Fibroblast of lung (primary cell): ENCODE data around the gene TMEM40. TPM values are rescaled to one million over a fixed set of nuclear protein-coding genes. Genes with fewer than 3 reads are reported as not detected.

Experiments used
- DNase-seq, 2 donors: peaks; one replicate each; pipeline versions ENCODE4 v3.0.0 to v3.0.0-alpha.2; 2010; ENCODE audit warnings: low read depth in 2 of 2
- H2AFZ ChIP-seq: 2 replicates; pipeline ENCODE4 v1.5.1; 2012; ENCODE audit warnings: low read length, control low read depth, inconsistent platforms
- H3K27ac ChIP-seq: 2 replicates; pipeline ENCODE4 v1.5.1; 2011; ENCODE audit warnings: low read length, control low read depth; ENCODE audit not compliant: insufficient read depth
- H3K27me3 ChIP-seq: 2 replicates; pipeline ENCODE4 v1.5.1; 2011; ENCODE audit warnings: mild to moderate bottlenecking, low read length; ENCODE audit not compliant: control insufficient read depth, insufficient read depth
- H3K36me3 ChIP-seq: 2 replicates; pipeline ENCODE4 v1.5.1; 2011; ENCODE audit warnings: low read length; ENCODE audit not compliant: control insufficient read depth, insufficient read depth
- H3K4me1 ChIP-seq: 2 replicates; pipeline ENCODE4 v1.5.1; 2011; ENCODE audit warnings: low read length; ENCODE audit not compliant: control insufficient read depth, insufficient read depth; ENCODE audit errors: extremely low read depth
- H3K4me2 ChIP-seq: 2 replicates; pipeline ENCODE4 v1.5.1; 2011; ENCODE audit warnings: low read length, control low read depth; ENCODE audit not compliant: insufficient read depth; ENCODE audit errors: extremely low read depth
- H3K4me3 ChIP-seq, 4 experiments: fragments of 200-600 bp in 1 of 4; sonication (generic) in 1 of 4; replicated peaks in 1 of 4; 2 replicates each; pipeline ENCODE4 v1.5.1; 2011 to 2016; ENCODE audit warnings: low read length in 4 of 4, low read depth in 3 of 4, mild to moderate bottlenecking in 3 of 4, control low read depth in 2 of 4, inconsistent platforms in 1 of 4, mixed read lengths in 1 of 4; ENCODE audit not compliant: insufficient read depth in 1 of 4; ENCODE audit errors: control extremely low read depth in 1 of 4
- H3K79me2 ChIP-seq: 2 replicates; pipeline ENCODE4 v1.5.1; 2012; ENCODE audit warnings: mild to moderate bottlenecking, low read length, inconsistent platforms; ENCODE audit not compliant: control insufficient read depth, insufficient read depth
- H3K9ac ChIP-seq: 2 replicates; pipeline ENCODE4 v1.5.1; 2011; ENCODE audit warnings: mild to moderate bottlenecking, low read length, control low read depth; ENCODE audit not compliant: insufficient read depth
- H3K9me3 ChIP-seq: 2 replicates; pipeline ENCODE4 v1.5.1; 2012; ENCODE audit warnings: low read depth, low read length; ENCODE audit not compliant: control insufficient read depth, insufficient read depth
- H4K20me1 ChIP-seq: 2 replicates; pipeline ENCODE4 v1.5.1; 2011; ENCODE audit warnings: low read length; ENCODE audit not compliant: control insufficient read depth, insufficient read depth; ENCODE audit errors: extremely low read depth
- EZH2 ChIP-seq: IDR thresholded peaks from 2 replicates; pipeline ENCODE4 v1.5.1; 2012; ENCODE audit warnings: low read length, control low read depth, mild to moderate bottlenecking; ENCODE audit errors: missing control alignments
- polyA plus RNA-seq, 2 donors: library from polyadenylated mRNA; depleted of rRNA in 1 of 2; stranded (reverse) in 1 of 2; unstranded in 1 of 2; fragments of >200 nt; gene quantifications; 2 replicates each; pipeline ENCODE4 v1.2.1, GENCODE V29; 2011 to 2012; ENCODE audit warnings: missing spikeins in 1 of 2
- total RNA-seq: library from RNA; depleted of rRNA; stranded (reverse); fragments of >200 nt; gene quantifications from 2 replicates; pipeline ENCODE4 v1.2.1, GENCODE V29; 2014
- TF ChIP-seq, protein P1 (sequence below), 2 donors: IDR thresholded peaks in 1 of 2; conservative IDR thresholded peaks in 1 of 2; 1 replicate in 1 of 2; 2 replicates in 1 of 2; pipeline ENCODE4 v1.5.1; 2011 to 2012; ENCODE audit warnings: low read length in 2 of 2, control low read depth in 1 of 2, inconsistent platforms in 1 of 2, low read depth in 1 of 2, mild to moderate bottlenecking in 1 of 2

The TMEM40 gene
- total and polyA plus RNA-seq, 2 donors (not counting 1 experiment from before 2014, with no cell fraction given) = under 0.01 to 0.33 TPM

DNA sequence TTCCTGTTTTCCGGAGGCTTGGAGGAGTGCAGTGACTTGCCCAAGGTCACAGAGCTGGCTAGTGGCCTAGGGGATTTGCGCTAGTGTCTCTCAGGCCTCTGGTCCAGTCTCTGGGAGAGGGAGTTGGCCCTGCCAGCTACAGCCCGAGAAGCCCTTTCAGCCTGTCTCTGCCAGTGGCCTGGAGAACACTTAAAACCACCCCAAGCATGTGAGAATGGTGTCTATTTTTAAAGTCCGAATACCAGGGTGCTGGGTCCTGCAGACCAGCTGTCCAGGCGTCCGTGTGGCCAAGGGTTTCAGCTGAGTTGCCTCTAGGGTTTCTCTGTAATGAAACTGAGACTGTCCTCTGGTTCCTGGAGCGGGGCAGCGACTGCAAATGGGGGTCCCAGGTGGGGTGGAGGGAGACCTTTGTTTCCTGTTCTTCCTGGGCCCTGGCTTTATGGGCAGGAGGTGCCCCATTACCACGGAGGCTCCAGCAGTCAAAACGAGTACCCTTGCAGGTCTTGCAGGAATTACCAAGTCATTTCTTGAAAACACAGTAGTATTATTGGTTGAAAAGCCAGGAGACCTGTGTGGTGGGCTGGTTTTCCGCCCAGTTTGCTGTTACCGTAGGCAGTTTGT, 39.6 kb upstream of the TMEM40 start:
- Histone ChIP-seq H4K20me1 (no peaks in the 10 kb centered on the region), H3K36me3 (no peaks in the 10 kb centered on the region), H3K9ac (no peak overlapping the region), H3K4me2 (no peak overlapping the region), H2AFZ (no peak overlapping the region), H3K4me3 (no peak overlapping the region), H3K9me3 (no peaks in the 10 kb centered on the region), H3K27ac (no peak overlapping the region), H3K79me2 (no peaks in the 10 kb centered on the region), H3K4me1 (no peaks in the 10 kb centered on the region), H3K27me3 (no peaks in the 10 kb centered on the region)
- DNase-seq = no peak
- no peak for TF ChIP-seq EZH2
- TF ChIP-seq, protein P1, sequence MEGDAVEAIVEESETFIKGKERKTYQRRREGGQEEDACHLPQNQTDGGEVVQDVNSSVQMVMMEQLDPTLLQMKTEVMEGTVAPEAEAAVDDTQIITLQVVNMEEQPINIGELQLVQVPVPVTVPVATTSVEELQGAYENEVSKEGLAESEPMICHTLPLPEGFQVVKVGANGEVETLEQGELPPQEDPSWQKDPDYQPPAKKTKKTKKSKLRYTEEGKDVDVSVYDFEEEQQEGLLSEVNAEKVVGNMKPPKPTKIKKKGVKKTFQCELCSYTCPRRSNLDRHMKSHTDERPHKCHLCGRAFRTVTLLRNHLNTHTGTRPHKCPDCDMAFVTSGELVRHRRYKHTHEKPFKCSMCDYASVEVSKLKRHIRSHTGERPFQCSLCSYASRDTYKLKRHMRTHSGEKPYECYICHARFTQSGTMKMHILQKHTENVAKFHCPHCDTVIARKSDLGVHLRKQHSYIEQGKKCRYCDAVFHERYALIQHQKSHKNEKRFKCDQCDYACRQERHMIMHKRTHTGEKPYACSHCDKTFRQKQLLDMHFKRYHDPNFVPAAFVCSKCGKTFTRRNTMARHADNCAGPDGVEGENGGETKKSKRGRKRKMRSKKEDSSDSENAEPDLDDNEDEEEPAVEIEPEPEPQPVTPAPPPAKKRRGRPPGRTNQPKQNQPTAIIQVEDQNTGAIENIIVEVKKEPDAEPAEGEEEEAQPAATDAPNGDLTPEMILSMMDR (conservative IDR thresholded peaks at IDR 0.05 in 1 of 2, IDR thresholded peaks at IDR 0.05 in 1 of 2; ENCODE audit: low read depth in 1 of 2, low read length in 2 of 2) = no peak

DNA sequence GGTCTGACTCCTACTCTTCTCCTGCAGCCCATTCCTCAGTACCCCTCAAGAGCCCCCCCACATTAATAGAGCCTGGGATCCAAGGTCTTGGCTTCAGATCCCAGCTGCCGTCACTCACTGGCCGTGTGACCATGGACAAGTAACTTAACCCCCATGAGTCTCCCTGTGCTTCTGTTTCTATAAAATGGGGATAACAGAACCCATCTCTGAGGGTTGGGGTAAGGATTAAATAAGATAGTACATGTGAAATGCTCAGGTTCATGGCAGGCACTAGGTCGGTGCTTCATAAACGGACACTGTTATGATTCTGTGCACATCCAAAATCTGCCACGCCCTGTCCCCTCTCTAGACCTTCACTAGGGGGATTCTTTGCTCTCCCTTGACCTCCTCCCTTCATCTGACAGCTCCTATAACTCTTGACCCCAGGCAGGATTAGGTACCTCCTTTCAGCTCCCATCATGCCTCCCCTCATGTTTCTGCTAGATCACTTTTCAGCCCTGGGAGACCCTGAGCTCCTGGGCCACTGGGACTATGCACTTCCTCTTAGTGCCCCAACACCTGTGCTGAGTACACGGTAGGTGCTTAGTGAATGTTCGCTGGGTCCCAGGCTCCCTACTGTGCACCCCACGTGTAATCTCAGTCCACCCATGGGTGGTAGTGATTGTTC, 39.0 kb upstream of the TMEM40 start:
- Histone ChIP-seq H4K20me1 (no peaks in the 10 kb centered on the region), H3K27me3 (no peaks in the 10 kb centered on the region), H3K4me1 (no peaks in the 10 kb centered on the region), H3K27ac (no peak overlapping the region), H3K4me3 (no peak overlapping the region), H3K9ac (no peak overlapping the region), H3K36me3 (no peaks in the 10 kb centered on the region), H3K9me3 (no peaks in the 10 kb centered on the region), H2AFZ (no peak overlapping the region), H3K79me2 (no peaks in the 10 kb centered on the region), H3K4me2 (no peak overlapping the region)
- no peak for DNase-seq
- TF ChIP-seq, protein P1 (conservative IDR thresholded peaks at IDR 0.05 in 1 of 2, IDR thresholded peaks at IDR 0.05 in 1 of 2; ENCODE audit: low read depth in 1 of 2, low read length in 2 of 2) = no peak
- TF ChIP-seq EZH2 = no peak

DNA sequence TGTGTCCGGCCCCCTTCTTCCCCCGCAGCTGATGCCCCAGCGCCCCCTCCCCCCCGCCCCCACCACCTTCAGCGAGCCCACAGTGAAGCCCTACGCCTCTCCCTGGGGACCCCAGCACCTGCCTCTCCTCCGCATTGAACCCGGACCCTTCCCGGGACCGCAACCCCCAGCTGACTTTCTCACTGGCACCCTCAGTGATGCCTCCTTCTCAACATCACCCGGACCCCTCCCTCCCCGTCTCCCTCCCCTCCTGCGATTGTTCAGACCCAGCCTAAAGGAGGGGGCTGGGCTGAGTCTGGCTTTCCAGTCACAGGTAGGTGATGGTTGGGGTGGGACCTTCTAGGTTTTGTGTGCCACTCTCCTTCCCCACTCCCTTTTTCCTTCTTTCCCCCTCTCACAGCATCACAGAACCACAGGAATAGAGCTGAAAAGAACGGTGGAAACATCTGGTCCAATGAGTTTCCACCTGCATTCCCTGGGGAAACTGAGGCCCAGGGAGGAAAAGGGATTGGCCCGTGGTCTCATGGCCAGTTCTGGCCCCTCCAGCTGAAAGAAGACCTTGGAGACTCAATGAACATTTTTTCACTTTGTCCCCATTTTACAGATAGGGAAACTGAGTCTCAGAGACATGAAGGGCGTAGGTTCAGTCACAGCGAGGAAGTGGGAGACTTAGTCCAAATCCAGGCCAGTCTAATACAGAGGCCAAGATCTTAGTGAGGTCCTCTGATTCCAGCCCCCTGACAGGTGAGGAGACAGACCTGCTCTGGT, 38.2 kb upstream of the TMEM40 start:
- no peaks in the 10 kb centered on the region for H3K36me3 ChIP-seq
- TF ChIP-seq EZH2 = no peak
- TF ChIP-seq, protein P1 (conservative IDR thresholded peaks at IDR 0.05 in 1 of 2, IDR thresholded peaks at IDR 0.05 in 1 of 2; ENCODE audit: low read depth in 1 of 2, low read length in 2 of 2) = no peak
- H3K79me2 ChIP-seq = no peaks in the 10 kb centered on the region
- no peak overlapping the region for H3K4me2 ChIP-seq
- H4K20me1 ChIP-seq = no peaks in the 10 kb centered on the region
- H3K4me1 ChIP-seq = no peaks in the 10 kb centered on the region
- DNase-seq = no peak
- peak overlapping the region in 2 of 4 experiments; percentile 59 to 73 for H3K4me3 ChIP-seq
- H3K27ac ChIP-seq = no peak overlapping the region
- no peaks in the 10 kb centered on the region for H3K27me3 ChIP-seq
- H3K9me3 ChIP-seq = no peaks in the 10 kb centered on the region
- H3K9ac ChIP-seq = no peak overlapping the region
- H2AFZ ChIP-seq = no peak overlapping the region
